Endometrial microvascular endothelial cells (primary cell): Measurements from ENCODE around the gene LRRIQ1. TPM values are rescaled to one million over a fixed set of nuclear protein-coding genes. Genes with fewer than 3 reads are reported as not detected.
"Not testable (repeated sequence)": the region's sequence is repeated elsewhere in the genome, so short reads cannot be mapped to it uniquely, and the experiment has no call there.

Experiments used
- in situ Hi-C: cut with HindIII; loops from 2 replicates; pipeline ENCODE4 v1.10.0; 2017; ENCODE audit warnings: low sequenced_read_pairs, low pct_unique_long_range_greater_than_20kb; ENCODE audit errors: inconsistent ontology term
- total RNA-seq: library from RNA; depleted of rRNA; stranded (reverse); fragments of >200 nt; gene quantifications from one replicate; pipeline ENCODE4 v1.2.3, GENCODE V29; 2015; ENCODE audit errors: inconsistent ontology term

Gene LRRIQ1
- total RNA-seq, result not detected

GRCh38 chr12:85036234-85036707 lies at the start of gene LRRIQ1, which contains the start of gene TSPAN19:
LRRIQ1 (plus strand) TSS chr12:85036351; CDS start chr12:85038177, 1,826 bp downstream.
TSPAN19 (minus strand) TSS chr12:85036277; CDS start chr12:85029946, 6,331 bp downstream.
- in situ Hi-C loops, result no loop called here

- in situ Hi-C loops, result no loop called here
Measured at GRCh38 chr12:84986586-84986985, 49.6 kb upstream of the LRRIQ1 start.

GRCh38 chr12:84994426-84994825 lies 41.7 kb upstream of the LRRIQ1 start:
- in situ Hi-C loops, result no loop called here

- in situ Hi-C loops, result no loop called here
Measured at GRCh38 chr12:84995641-84996040, 40.5 kb upstream of the LRRIQ1 start.

- in situ Hi-C loops, result no loop called here
Measured at GRCh38 chr12:84996759-84997158, 39.4 kb upstream of the LRRIQ1 start.

GRCh38 chr12:84998341-84998740 lies 37.8 kb upstream of the LRRIQ1 start:
- in situ Hi-C loops, result no loop called here

- in situ Hi-C loops, result no loop called here
Measured at GRCh38 chr12:85000729-85001128, 35.4 kb upstream of the LRRIQ1 start.

GRCh38 chr12:85002778-85003296 lies 33.3 kb upstream of the LRRIQ1 start:
- in situ Hi-C loops, result no loop called here

- in situ Hi-C loops, result no loop called here
Measured at GRCh38 chr12:85004204-85004603, 31.9 kb upstream of the LRRIQ1 start.

GRCh38 chr12:85005047-85005446 lies 31.1 kb upstream of the LRRIQ1 start:
- in situ Hi-C loops, result not testable (repeated sequence)

- in situ Hi-C loops, result no loop called here
Measured at GRCh38 chr12:85005615-85006014, 30.5 kb upstream of the LRRIQ1 start.

GRCh38 chr12:85006206-85006605 lies 29.9 kb upstream of the LRRIQ1 start:
- in situ Hi-C loops, result no loop called here

- in situ Hi-C loops, result no loop called here
Measured at GRCh38 chr12:85007836-85008235, 28.3 kb upstream of the LRRIQ1 start.

GRCh38 chr12:85016413-85016812 lies 19.7 kb upstream of the LRRIQ1 start:
- in situ Hi-C loops, result no loop called here

- in situ Hi-C loops, result no loop called here
Measured at GRCh38 chr12:85017133-85017532, 19.0 kb upstream of the LRRIQ1 start.

- in situ Hi-C loops, result no loop called here
Measured at GRCh38 chr12:85017618-85018017, 18.5 kb upstream of the LRRIQ1 start.

- in situ Hi-C loops, result no loop called here
Measured at GRCh38 chr12:85018098-85018497, 18.1 kb upstream of the LRRIQ1 start.

GRCh38 chr12:85029456-85029855 lies 6.7 kb upstream of the LRRIQ1 start:
- in situ Hi-C loops, result no loop called here

GRCh38 chr12:85036733-85037132 lies 582 bp downstream of the LRRIQ1 start:
- in situ Hi-C loops, result no loop called here

GRCh38 chr12:85041395-85041794 lies 5.2 kb downstream of the LRRIQ1 start:
- in situ Hi-C loops, result no loop called here

GRCh38 chr12:85043829-85044228 lies 7.7 kb downstream of the LRRIQ1 start:
- in situ Hi-C loops, result no loop called here
